GM21576 (cell line): Measurements from ENCODE around the gene LUC7L.
"Not testable (repeated sequence)": the region's sequence is repeated elsewhere in the genome, so short reads cannot be mapped to it uniquely, and the experiment has no call there.

Experiments
- ATAC-seq: cut with Tn5 transposase; IDR thresholded peaks from one replicate; pipeline ENCODE4 v1.9.1; 2021; ENCODE audit warnings: mild to moderate bottlenecking, moderate library complexity; ENCODE audit not compliant: unreplicated experiment

Gene LUC7L

DNA sequence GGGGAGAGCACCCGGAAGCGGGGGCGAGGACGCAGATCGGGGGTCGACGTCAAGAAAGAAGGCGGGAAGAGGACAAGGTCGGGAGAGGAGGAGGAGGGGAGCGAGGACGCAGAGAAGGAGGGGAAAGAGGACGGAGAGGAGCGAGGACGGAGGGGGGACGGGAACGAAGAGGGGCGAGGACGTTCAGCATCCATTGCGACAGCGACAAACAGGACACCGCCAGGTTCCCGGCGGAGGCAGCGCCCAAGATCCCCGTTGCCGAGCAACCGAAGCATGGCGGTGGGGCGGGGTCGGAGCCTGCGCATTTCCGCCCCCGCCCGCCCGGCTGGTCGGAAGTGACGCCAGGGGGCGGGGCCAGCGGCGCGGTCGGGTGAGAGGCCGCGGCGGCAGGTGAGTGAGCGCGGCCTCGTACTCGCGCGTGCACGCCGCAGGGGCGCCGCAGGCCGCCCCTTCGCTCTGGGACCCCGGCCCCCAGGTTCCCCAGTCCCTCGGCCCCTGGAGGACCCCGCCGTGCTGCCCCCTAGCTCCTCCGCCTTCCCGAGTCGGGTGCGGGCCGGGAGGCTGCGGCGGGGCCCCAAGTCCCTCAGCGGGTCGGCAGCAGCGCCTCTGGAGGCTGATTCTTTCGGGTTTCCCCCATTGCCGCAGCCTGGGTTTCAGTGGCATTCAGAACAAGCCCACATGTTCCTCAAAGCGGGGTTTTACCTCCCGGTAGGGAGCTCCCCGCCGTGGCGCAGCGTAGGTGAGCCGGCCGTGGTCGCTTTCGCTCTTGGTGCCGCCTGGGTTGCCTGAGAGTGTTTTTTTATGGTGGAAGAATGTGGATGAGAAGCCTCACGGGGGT lies 5.4 kb upstream of the LUC7L start, which contains the start of gene FAM234A:
FAM234A (plus strand) TSS at position 354 of the 838 bp plus-strand sequence. CDS start 19,593 bp downstream, outside the sequence.
- peak; percentile 75 for ATAC-seq

- ATAC-seq: no peak
Measured at GRCh38 chr16:230949-231348, 1.7 kb upstream of the LUC7L start.

DNA sequence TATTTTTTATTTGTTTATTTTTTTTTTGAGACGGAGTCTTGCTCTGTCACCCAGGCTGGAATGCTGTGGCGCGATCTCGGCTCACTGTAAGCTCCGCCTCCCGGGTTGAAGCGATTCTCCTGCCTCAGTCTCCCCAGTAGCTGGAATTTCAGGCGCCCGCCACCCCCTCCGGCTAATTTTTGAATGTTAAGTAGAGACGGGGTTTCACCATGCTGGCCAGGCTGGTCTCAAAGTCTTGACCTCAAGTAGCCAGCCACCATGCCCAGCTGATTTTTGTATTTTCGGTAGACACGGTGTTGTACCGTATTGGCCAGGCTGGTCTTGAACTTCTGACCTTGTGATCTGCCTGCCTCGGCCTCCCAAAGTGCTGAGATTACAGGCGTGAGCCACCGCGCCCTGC lies 1.1 kb upstream of the LUC7L start:
- not testable (repeated sequence) for ATAC-seq

DNA sequence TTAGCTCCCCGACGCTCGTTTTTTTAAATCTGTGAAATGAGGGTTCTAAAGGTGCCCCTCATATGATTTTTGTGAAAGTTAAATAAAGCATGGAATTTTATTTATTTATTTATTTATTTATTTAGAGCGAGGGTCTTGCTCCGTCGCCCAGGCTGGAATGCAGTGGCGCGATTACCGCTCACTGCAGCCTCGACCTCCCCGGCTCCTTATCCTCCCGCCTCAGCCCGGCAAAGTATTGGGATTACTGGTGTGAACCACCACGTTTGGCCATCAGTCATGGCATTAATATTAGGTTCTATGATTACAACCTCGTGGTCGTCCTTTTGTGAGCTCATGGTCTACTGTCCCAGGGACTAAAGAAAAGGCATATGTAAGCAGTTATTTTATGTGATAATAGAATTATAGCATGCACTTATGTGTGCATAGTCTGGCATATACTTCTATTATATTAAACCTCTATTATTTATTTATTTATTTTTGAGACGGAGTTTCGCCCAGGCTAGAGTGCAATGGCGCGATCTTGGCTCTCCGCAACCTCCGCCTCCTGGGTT lies 557 bp upstream of the LUC7L start:
- no peak for ATAC-seq

GRCh38 chr16:228151-228851 lies 948 bp downstream of the LUC7L start:
- peak; percentile 4 for ATAC-seq

DNA sequence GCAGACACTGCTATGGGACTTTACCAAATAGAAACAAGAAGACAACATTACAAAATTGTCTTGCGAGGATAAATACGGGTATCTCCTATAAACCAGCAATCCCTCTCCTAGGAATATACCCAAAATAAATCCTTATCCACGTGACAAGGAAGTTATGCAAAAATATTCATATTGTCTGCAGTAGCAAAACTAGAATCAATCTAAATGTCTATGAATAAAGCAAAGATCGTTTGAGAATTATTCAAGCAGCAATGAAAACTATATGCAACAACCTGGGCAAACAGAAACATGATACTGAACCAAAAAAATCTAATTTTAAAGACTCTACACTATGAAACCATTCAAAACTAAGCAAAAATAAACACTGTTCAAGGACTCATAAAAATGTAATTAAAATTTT lies 9.2 kb downstream of the LUC7L start:
- ATAC-seq: no peak

DNA sequence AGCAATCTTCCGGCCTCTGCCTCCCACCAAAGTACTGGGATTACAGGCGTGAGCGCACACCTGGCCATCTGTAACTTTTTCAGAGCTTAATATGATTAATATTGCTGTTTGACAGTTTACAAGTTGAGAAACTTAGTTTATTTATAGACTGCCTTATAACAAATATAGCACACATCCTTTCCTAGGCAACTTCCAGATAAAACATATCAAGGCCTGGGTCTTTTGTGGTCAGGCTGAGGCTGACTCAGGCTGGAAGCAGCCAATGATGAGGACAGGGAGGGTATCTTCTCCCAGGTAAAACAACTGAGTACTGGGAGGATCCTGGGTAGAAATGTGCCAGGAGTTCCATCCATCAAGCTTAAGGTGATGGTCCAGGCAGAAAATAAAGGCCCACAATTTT lies 16.2 kb downstream of the LUC7L start:
- ATAC-seq: no peak

DNA sequence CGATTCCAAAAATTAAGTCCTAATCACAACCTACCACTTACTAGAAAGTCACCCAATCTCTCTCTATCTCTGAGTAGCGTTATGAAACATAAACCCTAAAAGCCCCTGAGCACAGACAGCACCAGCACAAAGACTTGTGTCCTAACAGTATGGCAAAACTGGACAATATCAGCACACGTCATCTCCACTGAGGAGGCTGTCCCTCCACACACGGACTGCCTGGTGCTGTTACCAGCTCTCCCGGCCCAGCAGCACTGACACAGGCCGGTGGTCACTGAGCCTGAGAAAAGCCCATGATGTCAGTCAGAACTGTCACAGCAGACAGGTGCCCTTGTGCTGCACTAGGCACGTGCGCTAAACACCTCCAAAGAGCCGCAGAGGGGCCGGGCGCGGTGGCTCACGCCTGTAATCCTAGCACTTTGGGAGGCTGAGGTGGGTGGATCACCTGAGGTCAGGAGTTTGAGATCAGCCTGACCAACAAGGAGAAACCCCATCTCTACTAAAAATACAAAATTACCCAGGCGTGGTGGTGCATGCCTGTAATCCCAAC lies 17.5 kb downstream of the LUC7L start:
- ATAC-seq: not testable (repeated sequence)

DNA sequence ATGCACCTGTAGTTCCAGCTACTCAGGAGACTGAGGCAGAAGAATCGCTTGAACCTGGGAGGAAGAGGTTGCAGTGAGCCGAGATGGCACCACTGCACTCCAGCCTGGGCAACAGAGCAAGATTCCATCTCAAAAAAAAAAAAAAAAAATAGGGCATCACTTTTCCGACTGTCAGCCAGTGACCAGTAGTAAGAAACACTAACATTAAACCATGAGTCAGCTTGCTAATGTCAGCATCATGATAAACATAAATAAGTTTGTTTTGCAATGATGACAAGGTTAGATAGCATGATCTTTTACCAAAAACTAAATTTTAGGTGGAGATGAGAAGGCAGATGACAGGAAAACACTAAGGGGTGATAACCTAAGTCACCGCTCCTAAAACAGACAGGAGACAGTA lies 19.9 kb downstream of the LUC7L start:
- not testable (repeated sequence) for ATAC-seq

DNA sequence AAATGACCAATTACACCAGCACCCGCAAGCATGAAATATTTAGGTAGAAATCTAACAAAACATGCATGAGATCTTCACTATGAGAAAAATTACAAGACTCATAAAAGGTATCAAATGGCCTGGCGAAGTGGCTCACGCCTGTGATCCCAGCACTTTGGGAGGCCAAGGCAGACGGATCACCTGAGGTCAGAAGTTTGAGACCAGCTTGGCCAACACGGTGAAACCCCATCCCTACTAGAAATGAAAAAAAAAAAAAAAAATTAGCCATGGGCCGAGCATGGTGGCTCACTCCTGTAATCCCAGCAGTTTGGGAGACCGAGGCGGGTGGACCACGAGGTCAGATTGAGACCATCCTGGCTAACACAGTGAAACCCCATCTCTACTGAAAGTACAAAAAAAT lies 25.2 kb downstream of the LUC7L start:
- not testable (repeated sequence) for ATAC-seq

- ATAC-seq: no peak
Measured at GRCh38 chr16:203246-203645, 26.0 kb downstream of the LUC7L start.

- no peak for ATAC-seq
Measured at GRCh38 chr16:200388-200787, 28.9 kb downstream of the LUC7L start.

DNA sequence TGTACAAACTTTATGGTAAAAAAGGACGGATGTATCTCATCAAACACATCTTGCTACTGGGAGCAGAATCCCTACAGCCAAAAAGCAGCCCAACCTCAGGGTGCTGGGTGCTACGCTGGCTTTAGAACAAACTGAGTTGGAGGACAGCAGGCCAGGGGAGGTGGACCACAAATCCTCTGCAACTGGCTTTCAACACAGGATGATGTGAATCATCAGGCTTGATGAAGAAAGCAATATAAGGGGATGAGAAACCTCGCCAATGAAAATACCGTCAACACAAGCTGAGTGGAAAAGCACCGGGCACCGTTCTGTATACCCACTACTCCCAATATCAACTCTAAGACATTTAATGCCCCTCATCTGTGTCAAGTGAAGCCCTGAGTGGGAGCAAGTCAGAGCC lies 34.7 kb downstream of the LUC7L start:
- no peak for ATAC-seq

DNA sequence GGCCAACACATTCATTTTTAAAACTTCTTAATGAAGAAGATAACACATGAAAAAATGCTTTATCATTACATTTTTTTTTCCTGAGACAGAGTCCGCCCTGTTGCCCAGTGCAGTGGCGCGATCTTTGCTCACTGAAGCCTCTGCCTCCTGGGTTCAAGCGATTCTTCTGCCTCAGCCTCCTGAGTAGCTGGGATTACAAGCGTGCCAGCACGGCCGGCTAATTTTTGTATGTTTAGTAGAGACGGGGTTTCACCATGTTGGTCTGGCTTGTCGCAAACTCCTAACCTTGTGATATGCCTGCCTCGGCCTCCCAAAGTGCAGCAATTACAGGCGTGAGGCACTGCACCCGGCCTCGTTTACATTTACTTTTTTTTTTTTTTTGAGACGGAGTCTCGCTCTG lies 35.8 kb downstream of the LUC7L start:
- no peak for ATAC-seq

- ATAC-seq: no peak
Measured at GRCh38 chr16:192686-193085, 36.6 kb downstream of the LUC7L start.

GRCh38 chr16:191831-192230 lies 37.4 kb downstream of the LUC7L start:
- ATAC-seq: no peak

DNA sequence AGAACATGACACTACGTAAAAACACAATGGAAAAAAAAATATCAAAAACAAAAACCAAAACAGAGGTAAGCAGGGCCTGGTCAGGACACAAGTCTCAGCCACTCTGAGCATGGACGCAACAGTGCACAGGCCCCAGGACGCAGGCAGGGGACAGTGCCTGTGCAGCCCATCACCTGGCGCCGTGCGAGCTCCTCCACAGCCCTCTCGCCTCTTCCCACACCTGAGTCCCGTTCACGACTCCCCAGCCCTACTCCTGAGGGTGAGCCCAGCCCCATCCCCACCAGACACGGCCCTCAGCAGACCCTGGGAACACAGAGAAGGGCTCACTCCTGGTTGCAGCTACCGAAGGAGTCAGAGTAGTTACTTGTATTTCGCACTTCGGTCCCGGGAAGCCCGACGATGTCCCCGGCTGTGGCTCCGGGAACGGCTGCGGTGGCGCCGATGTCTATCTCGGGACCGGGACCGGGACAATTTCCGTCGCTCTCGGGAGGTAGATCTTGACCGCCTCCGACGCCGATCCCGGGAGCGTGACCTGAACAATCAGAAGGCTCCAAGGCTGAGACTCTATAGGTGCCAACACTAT lies 39.6 kb downstream of the LUC7L start:
- no peak for ATAC-seq

- ATAC-seq: no peak
Measured at GRCh38 chr16:188674-189073, 40.6 kb downstream of the LUC7L start.

GRCh38 chr16:187330-187729 lies 41.9 kb downstream of the LUC7L start:
- no peak for ATAC-seq

DNA sequence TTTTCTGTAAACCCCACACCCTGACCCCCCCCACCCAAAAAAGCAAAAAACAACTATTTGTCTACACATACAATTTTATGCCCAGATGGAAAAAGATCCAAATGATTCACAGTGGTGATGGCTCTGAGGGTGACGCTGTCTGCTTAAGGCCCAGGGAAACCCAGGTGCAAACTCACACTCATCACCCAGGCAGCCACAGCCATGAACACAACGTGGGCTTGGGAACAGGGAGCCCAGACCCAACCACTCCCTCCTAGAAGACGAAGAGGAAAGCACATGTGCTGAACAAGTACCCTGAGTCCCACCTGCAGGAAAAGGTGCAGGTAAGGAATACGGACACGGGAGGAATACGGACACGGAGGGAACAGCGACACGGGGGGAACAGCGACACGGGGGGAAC lies 43.6 kb downstream of the LUC7L start:
- no peak for ATAC-seq

DNA sequence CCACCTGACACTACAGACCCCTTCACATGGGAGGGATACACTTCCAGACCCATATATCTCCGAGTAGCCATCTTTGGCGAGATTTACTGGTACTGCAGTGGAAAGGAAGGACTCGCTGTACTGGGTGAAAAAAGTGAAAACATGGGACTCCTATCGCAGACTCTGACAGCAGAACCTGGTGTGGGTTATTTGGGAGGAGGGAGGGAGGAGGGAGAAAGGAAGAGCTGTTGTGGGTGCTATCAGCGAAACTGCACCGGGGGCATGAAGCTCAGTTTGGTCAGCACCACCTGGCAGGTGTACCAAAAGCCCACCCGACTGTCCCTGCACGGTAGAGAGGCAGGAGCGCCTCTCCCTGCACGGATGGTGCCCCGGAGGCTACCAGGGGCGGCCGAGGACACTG lies 44.0 kb downstream of the LUC7L start:
- ATAC-seq: no peak
